ENCODE measurements around the gene OBSCN. TPM values are rescaled to one million over a fixed set of nuclear protein-coding genes. Genes with fewer than 3 reads are reported as not detected.

The OBSCN gene
- total RNA-seq, 1 donor from 2014 or later = 16.9 TPM

- Mint-ChIP-seq H3K36me3 (ENCODE audit: low read depth, unreplicated experiment) (peaks cover 42% of the 10 kb centered on the region), H3K4me1 (ENCODE audit: unreplicated experiment) (no peaks in the 10 kb centered on the region), H3K27ac (ENCODE audit: unreplicated experiment) (no peak overlapping the region), H3K9me3 (ENCODE audit: unreplicated experiment) (peaks cover 9% of the 10 kb centered on the region), H3K27me3 (ENCODE audit: unreplicated experiment) (peaks cover 18% of the 10 kb centered on the region), H3K4me3 (ENCODE audit: unreplicated experiment) (no peak overlapping the region)
- DNase-seq (ENCODE audit: low spot score) = no peak
- TF ChIP-seq CTCF (IDR thresholded peaks at IDR 0.05; ENCODE audit: unreplicated experiment) = no peak
These were observed 98.7 kb downstream of the OBSCN start for GRCh38 chr1:228306275-228307217.

DNA sequence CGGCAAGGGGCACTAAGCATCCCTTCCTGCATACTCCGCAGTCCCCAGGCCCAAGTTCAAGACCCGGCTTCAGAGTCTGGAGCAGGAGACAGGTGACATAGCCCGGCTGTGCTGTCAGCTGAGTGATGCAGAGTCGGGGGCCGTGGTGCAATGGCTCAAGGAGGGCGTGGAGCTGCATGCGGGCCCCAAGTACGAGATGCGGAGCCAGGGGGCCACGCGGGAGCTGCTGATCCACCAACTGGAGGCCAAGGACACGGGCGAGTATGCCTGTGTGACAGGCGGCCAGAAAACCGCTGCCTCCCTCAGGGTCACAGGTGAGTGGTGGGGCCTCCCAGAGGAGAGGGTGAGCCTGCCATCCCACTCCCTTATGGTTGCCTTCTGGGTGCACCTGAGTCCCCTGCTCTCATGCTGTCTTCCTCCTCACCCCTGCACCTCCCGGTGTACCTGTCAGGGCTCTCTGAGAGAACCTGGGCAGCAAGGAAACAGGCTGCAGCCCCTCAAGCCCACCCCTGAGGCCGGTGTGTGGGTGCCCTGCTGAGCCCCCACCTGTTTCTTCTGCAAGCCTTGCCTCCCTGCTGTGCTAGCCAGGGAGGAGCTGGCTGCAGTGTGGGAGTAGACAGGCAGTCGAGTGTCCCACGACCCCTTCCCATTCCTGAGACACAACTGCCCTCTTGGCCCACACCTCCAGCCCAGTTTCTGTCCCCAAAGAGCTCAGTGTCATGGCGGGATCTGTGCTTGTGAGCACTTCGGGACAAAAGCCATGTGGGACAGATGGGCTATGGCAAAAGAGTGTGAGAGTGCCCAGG is 99.6 kb downstream of the OBSCN start:
- Mint-ChIP-seq H3K36me3 (ENCODE audit: low read depth, unreplicated experiment) (peaks cover 35% of the 10 kb centered on the region), H3K9me3 (ENCODE audit: unreplicated experiment) (peaks cover 9% of the 10 kb centered on the region), H3K27ac (ENCODE audit: unreplicated experiment) (no peak overlapping the region), H3K4me3 (ENCODE audit: unreplicated experiment) (no peak overlapping the region), H3K4me1 (ENCODE audit: unreplicated experiment) (no peaks in the 10 kb centered on the region), H3K27me3 (ENCODE audit: unreplicated experiment) (peaks cover 18% of the 10 kb centered on the region)
- no peak for TF ChIP-seq CTCF (IDR thresholded peaks at IDR 0.05; ENCODE audit: unreplicated experiment)
- no peak for DNase-seq (ENCODE audit: low spot score)

DNA sequence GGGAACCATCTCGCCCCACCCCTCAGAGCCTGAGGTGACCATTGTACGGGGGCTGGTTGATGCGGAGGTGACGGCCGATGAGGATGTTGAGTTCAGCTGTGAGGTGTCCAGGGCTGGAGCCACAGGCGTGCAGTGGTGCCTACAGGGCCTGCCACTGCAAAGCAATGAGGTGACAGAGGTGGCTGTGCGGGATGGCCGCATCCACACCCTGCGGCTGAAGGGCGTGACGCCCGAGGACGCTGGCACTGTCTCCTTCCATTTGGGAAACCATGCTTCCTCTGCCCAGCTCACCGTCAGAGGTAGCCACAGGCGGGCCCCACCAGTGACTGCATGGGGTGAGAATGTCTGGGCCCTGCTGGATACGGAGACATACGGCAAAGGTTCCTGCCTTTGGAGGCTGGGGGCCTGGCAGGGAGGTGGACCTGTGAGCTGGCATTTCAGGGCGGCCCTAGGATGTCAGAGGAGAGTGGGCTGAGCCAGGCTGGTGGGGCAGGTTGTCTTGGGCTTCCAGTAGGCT is 100.3 kb downstream of the OBSCN start:
- Mint-ChIP-seq H3K36me3 (ENCODE audit: low read depth, unreplicated experiment) (peaks cover 34% of the 10 kb centered on the region), H3K27me3 (ENCODE audit: unreplicated experiment) (peaks cover 20% of the 10 kb centered on the region), H3K27ac (ENCODE audit: unreplicated experiment) (no peak overlapping the region), H3K9me3 (ENCODE audit: unreplicated experiment) (peaks cover 9% of the 10 kb centered on the region), H3K4me3 (ENCODE audit: unreplicated experiment) (no peak overlapping the region), H3K4me1 (ENCODE audit: unreplicated experiment) (no peaks in the 10 kb centered on the region)
- no peak for DNase-seq (ENCODE audit: low spot score)
- no peak for TF ChIP-seq CTCF (IDR thresholded peaks at IDR 0.05; ENCODE audit: unreplicated experiment)

DNA sequence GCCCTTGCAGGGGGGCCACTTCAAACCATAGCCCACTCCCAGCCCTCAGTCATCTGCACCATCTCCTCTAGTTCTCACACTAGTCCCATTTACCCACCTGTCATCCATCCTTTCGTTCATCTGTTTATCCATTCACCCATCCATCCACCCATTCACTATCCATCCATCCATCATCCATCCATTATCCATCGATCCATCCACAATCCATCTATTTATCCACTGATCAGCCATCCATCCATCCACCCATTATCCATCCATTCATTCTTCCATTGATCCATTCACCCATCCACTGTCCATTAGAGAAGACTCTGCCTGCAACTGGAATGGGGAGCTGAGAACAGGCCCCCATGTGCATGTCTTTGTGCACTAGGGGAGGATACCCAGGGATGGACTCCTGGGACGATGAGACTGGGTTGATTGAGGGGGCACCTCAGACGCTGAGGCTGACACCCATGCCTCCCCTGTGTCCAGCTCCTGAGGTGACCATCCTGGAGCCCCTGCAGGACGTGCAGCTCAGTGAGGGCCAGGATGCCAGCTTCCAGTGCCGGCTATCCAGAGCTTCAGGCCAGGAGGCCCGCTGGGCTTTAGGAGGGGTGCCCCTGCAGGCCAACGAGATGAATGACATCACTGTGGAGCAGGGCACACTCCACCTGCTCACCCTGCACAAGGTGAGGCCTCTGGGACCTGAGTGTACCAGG is 100.9 kb downstream of the OBSCN start:
- no peak for TF ChIP-seq CTCF (IDR thresholded peaks at IDR 0.05; ENCODE audit: unreplicated experiment)
- peaks cover 20% of the 10 kb centered on the region for H3K27me3 Mint-ChIP-seq (ENCODE audit: unreplicated experiment)
- peak overlapping the region; percentile 14 for H3K27ac Mint-ChIP-seq (ENCODE audit: unreplicated experiment)
- DNase-seq (ENCODE audit: low spot score) = no peak
- peaks cover 4% of the 10 kb centered on the region for H3K9me3 Mint-ChIP-seq (ENCODE audit: unreplicated experiment)
- peaks cover 29% of the 10 kb centered on the region for H3K36me3 Mint-ChIP-seq (ENCODE audit: low read depth, unreplicated experiment)
- H3K4me1 Mint-ChIP-seq (ENCODE audit: unreplicated experiment) = no peaks in the 10 kb centered on the region
- peak overlapping the region; percentile 43 for H3K4me3 Mint-ChIP-seq (ENCODE audit: unreplicated experiment)
